HG02610 (cell line): ENCODE measurements around the gene SRRD.
"Not testable (repeated sequence)": the region's sequence is repeated elsewhere in the genome, so short reads cannot be mapped to it uniquely, and the experiment has no call there.

ENCODE experiments used
- ATAC-seq: cut with Tn5 transposase; IDR thresholded peaks from one replicate; pipeline ENCODE4 v1.9.1; 2021; ENCODE audit warnings: mild to moderate bottlenecking, moderate library complexity; ENCODE audit not compliant: unreplicated experiment

Gene SRRD

GRCh38 chr22:26516503-26516902 is 32.8 kb downstream of the SRRD start:
- no peak for ATAC-seq

GRCh38 chr22:26517429-26517828 is 33.8 kb downstream of the SRRD start:
- no peak for ATAC-seq

- ATAC-seq: no peak
These were observed 38.3 kb downstream of the SRRD start for GRCh38 chr22:26522012-26522411.

- no peak for ATAC-seq
These were observed 38.9 kb downstream of the SRRD start for GRCh38 chr22:26522592-26522991.

GRCh38 chr22:26524870-26525269 is 41.2 kb downstream of the SRRD start:
- no peak for ATAC-seq

GRCh38 chr22:26525946-26526564 is 42.4 kb downstream of the SRRD start:
- ATAC-seq: no peak

- ATAC-seq: no peak
These were observed 43.5 kb downstream of the SRRD start for GRCh38 chr22:26527167-26527566.

GRCh38 chr22:26527574-26528465 is 44.1 kb downstream of the SRRD start:
- no peak for ATAC-seq

GRCh38 chr22:26528518-26528917 is 44.8 kb downstream of the SRRD start:
- not testable (repeated sequence) for ATAC-seq

- ATAC-seq: no peak
These were observed 45.7 kb downstream of the SRRD start for GRCh38 chr22:26529345-26529744.

GRCh38 chr22:26534171-26534855 is 50.6 kb downstream of the SRRD start:
- no peak for ATAC-seq

GRCh38 chr22:26534874-26535602 is 51.4 kb downstream of the SRRD start:
- ATAC-seq: no peak

GRCh38 chr22:26535603-26535908 is 51.9 kb downstream of the SRRD start:
- no peak for ATAC-seq

GRCh38 chr22:26536056-26536761 is 52.5 kb downstream of the SRRD start:
- ATAC-seq: no peak

GRCh38 chr22:26536762-26537134 is 53.1 kb downstream of the SRRD start:
- ATAC-seq: no peak

GRCh38 chr22:26540119-26540518 is 56.4 kb downstream of the SRRD start:
- ATAC-seq: no peak

GRCh38 chr22:26541167-26541819 is 57.6 kb downstream of the SRRD start:
- no peak for ATAC-seq

- ATAC-seq: no peak
These were observed 59.2 kb downstream of the SRRD start for GRCh38 chr22:26542831-26543230.
